SK-N-SH treated with all-trans-retinoic acid at 6 μM for 48 hours (cell line): Measurements from ENCODE around the gene BMP6.

Experiments used
- GLIS3 ChIP-seq: fragments of 250-450 bp; sonication (Bioruptor Pico); IDR thresholded peaks from 2 replicates; pipeline ENCODE4 v1.5.0; 2020; ENCODE audit warnings: mild to moderate bottlenecking, moderate library complexity
- OSR1 ChIP-seq: fragments of 250-450 bp; sonication (Bioruptor Pico); IDR thresholded peaks from 2 replicates; pipeline ENCODE4 v1.8.0; 2022; ENCODE audit warnings: moderate library complexity, mild to moderate bottlenecking, inconsistent platforms
- RARB ChIP-seq: fragments of 250-450 bp; sonication (Bioruptor Pico); IDR thresholded peaks from 2 replicates; pipeline ENCODE4 v1.8.0; 2021; ENCODE audit warnings: mild to moderate bottlenecking, moderate library complexity
- ZNF70 ChIP-seq: fragments of 450-650 bp; formaldehyde crosslinking; IDR thresholded peaks from 2 replicates; pipeline ENCODE4 v1.5.0; 2020; ENCODE audit warnings: mild to moderate bottlenecking, moderate library complexity

- TF ChIP-seq GLIS3, result no peak
- no peak for TF ChIP-seq RARB (CRISPR knock-in tag)
- TF ChIP-seq OSR1, result no peak
- TF ChIP-seq ZNF70 (CRISPR knock-in tag), result no peak
These were observed 180.8 kb downstream of the BMP6 start for GRCh38 chr6:7906741-7907140.
